ENCODE results near the gene NUDT14.

- TF ChIP-seq CTCF (IDR thresholded peaks at IDR 0.05): no peak
- no peak for TF ChIP-seq POLR2A (IDR thresholded peaks at IDR 0.05)
These were observed 19.5 kb upstream of the NUDT14 start for GRCh38 chr14:105200641-105201040.
